Right forelimb (tissue), 1 donor: ENCODE data around the gene NSDHL.
A peak's percentile ranks its signal among the peaks of the same experiment; 100 is the strongest.

Experiments used
- DNase-seq: peaks from one replicate; pipeline ENCODE4 v3.0.0-alpha.2; 2018

The NSDHL gene

GRCh38 chrX:152845618-152846240 lies 14.9 kb downstream of the NSDHL start:
- DNase-seq = no peak

GRCh38 chrX:152847281-152847680 lies 16.4 kb downstream of the NSDHL start:
- no peak for DNase-seq

- DNase-seq = no peak
Observed at GRCh38 chrX:152850465-152850864, 19.6 kb downstream of the NSDHL start.

- DNase-seq = no peak
Observed at GRCh38 chrX:152853986-152854385, 23.1 kb downstream of the NSDHL start.

- no peak for DNase-seq
Observed at GRCh38 chrX:152861116-152861515, 30.3 kb downstream of the NSDHL start.

- DNase-seq = no peak
Observed at GRCh38 chrX:152861826-152862225, 31.0 kb downstream of the NSDHL start.

- DNase-seq = no peak
Observed at GRCh38 chrX:152865232-152865920, 34.5 kb downstream of the NSDHL start.

GRCh38 chrX:152866386-152866785 lies 35.5 kb downstream of the NSDHL start:
- no peak for DNase-seq

- DNase-seq = no peak
Observed at GRCh38 chrX:152869972-152870371, 39.1 kb downstream of the NSDHL start.

GRCh38 chrX:152871260-152871659 lies 40.4 kb downstream of the NSDHL start:
- no peak for DNase-seq

- DNase-seq = no peak
Observed at GRCh38 chrX:152872522-152872921, 41.7 kb downstream of the NSDHL start.

- DNase-seq = no peak
Observed at GRCh38 chrX:152873361-152873760, 42.5 kb downstream of the NSDHL start.

GRCh38 chrX:152876931-152877840 lies 46.3 kb downstream of the NSDHL start:
- DNase-seq = no peak

- DNase-seq = no peak
Observed at GRCh38 chrX:152878976-152879755, 48.3 kb downstream of the NSDHL start.

- DNase-seq = no peak
Observed at GRCh38 chrX:152881289-152881688, 50.4 kb downstream of the NSDHL start.

- DNase-seq = no peak
Observed at GRCh38 chrX:152884171-152884570, 53.3 kb downstream of the NSDHL start.

GRCh38 chrX:152886716-152887115 lies 55.9 kb downstream of the NSDHL start:
- DNase-seq = no peak

- no peak for DNase-seq
Observed at GRCh38 chrX:152892499-152892898, 61.6 kb downstream of the NSDHL start.

- DNase-seq = peak; percentile 65
Observed at GRCh38 chrX:152892999-152893891, 62.4 kb downstream of the NSDHL start.

- DNase-seq = no peak
Observed at GRCh38 chrX:152893980-152894610, 63.2 kb downstream of the NSDHL start.

GRCh38 chrX:152895121-152895520 lies 64.3 kb downstream of the NSDHL start:
- DNase-seq = no peak
